Breast epithelium (tissue), 4 donors: Measurements from ENCODE around the gene TEX28. TPM values are rescaled to one million over a fixed set of nuclear protein-coding genes. Genes with fewer than 3 reads are reported as not detected.
"Not testable (repeated sequence)": the region's sequence is repeated elsewhere in the genome, so short reads cannot be mapped to it uniquely, and the experiment has no call there.

Experiments
- DNase-seq, 2 donors: peaks; one replicate each; pipeline ENCODE4 v3.0.0-alpha.2; 2019; ENCODE audit warnings: low spot score in 2 of 2
- H3K27ac ChIP-seq, 2 donors: fragments of 200-600 bp; sonication (generic) in 1 of 2; one replicate each; pipeline ENCODE4 v1.5.1; 2016 to 2019; ENCODE audit warnings: mild to moderate bottlenecking in 1 of 2
- H3K27me3 ChIP-seq, 2 donors: fragments of 200-600 bp; sonication (generic) in 1 of 2; one replicate each; pipeline versions ENCODE4 v1.5.1 to v1.6.0; 2017 to 2019; ENCODE audit warnings: control low read depth in 1 of 2, mild to moderate bottlenecking in 1 of 2
- H3K36me3 ChIP-seq: fragments of 200-600 bp; one replicate; pipeline ENCODE4 v1.5.1; 2019
- H3K4me1 ChIP-seq, 2 donors: fragments of 200-600 bp; sonication (generic); one replicate each; pipeline ENCODE4 v1.5.1; 2016 to 2019; ENCODE audit warnings: control low read depth in 1 of 2
- H3K4me3 ChIP-seq, 3 donors: fragments of 200-600 bp; sonication (generic); 1 replicate in 2 of 3; 2 replicates in 1 of 3; pipeline ENCODE4 v1.5.1; 2016 to 2019; ENCODE audit warnings: mild to moderate bottlenecking in 3 of 3, moderate library complexity in 2 of 3
- H3K9me3 ChIP-seq, 2 donors: fragments of 200-600 bp; sonication (generic) in 1 of 2; one replicate each; pipeline ENCODE4 v1.5.1; 2016 to 2019; ENCODE audit warnings: control low read depth in 1 of 2
- POLR2A ChIP-seq: fragments of 450-650 bp; IDR thresholded peaks from one replicate; pipeline ENCODE4 v1.6.1; 2016; ENCODE audit warnings: antibody characterized with exemption, mild to moderate bottlenecking, moderate library complexity
- POLR2AphosphoS5 ChIP-seq, 3 donors: sonication (generic); formaldehyde crosslinking; IDR thresholded peaks; one replicate each; pipeline ENCODE4 v1.6.1; 2017; ENCODE audit warnings: antibody characterized with exemption in 3 of 3
- intact Hi-C: fragments of 100-400 bp; cut with DNase I; formaldehyde crosslinking; loops from one replicate; pipeline ENCODE4 v1.15.1; 2023; ENCODE audit warnings: low total_unique reads
- total RNA-seq, 3 donors: library from RNA; depleted of rRNA; stranded (reverse); fragments of >200 nt; gene quantifications; one replicate each; pipeline ENCODE4 v1.1.0, GENCODE V29; 2016
- TF ChIP-seq, protein P1 (sequence below), 3 donors: fragments of 450-650 bp; IDR thresholded peaks; one replicate each; pipeline ENCODE4 v1.5.1; 2016 to 2017; ENCODE audit warnings: antibody characterized with exemption in 3 of 3, mild to moderate bottlenecking in 3 of 3, moderate library complexity in 3 of 3

TEX28 gene
- total RNA-seq, 3 donors from 2014 or later, result not detected

DNA sequence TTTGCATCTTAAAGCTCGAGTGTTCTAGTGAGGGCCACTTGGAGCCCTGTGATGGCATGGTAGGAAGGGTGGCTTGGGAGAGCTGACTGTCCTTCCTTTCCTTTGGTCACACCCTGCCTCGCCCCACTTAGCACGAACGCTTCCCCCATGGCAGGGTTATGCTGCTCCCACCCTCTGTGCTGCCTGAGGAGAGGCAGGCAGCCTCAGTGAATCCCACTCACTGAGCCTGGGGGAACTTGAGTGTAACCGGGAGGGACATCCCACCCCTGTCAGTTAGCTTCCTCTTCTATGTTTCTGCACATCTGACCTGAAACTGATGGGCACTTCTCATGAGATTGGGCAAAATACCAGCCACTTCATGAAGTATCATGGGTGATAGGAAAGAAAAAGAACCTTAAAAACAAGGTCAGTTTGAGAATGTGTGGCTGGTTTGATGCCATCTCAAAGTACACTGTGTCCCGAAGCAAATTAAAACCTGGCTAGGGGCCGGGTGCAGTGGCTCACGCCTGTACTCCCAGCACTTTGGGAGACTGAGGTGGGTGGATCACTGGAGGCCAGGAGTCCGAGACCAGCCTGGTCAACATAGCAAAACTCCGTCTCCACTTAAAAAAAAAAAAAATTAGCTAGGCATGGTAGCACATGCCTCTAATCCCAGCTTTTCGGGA, 10.7 kb upstream of the TEX28 start:
- Histone ChIP-seq H3K9me3 (no peaks in the 10 kb centered on the region), H3K4me3 (no peak overlapping the region), H3K27me3 (peaks cover 0 to 57% of the 10 kb centered on the region in 2 donors), H3K36me3 (no peaks in the 10 kb centered on the region), H3K27ac (no peak overlapping the region), H3K4me1 (no peaks in the 10 kb centered on the region)
- no peak for DNase-seq
- intact Hi-C loops, result no loop called here
- TF ChIP-seq POLR2A (no peak), POLR2AphosphoS5 (IDR thresholded peaks at IDR 0.05) (no peak)
- TF ChIP-seq, protein P1, sequence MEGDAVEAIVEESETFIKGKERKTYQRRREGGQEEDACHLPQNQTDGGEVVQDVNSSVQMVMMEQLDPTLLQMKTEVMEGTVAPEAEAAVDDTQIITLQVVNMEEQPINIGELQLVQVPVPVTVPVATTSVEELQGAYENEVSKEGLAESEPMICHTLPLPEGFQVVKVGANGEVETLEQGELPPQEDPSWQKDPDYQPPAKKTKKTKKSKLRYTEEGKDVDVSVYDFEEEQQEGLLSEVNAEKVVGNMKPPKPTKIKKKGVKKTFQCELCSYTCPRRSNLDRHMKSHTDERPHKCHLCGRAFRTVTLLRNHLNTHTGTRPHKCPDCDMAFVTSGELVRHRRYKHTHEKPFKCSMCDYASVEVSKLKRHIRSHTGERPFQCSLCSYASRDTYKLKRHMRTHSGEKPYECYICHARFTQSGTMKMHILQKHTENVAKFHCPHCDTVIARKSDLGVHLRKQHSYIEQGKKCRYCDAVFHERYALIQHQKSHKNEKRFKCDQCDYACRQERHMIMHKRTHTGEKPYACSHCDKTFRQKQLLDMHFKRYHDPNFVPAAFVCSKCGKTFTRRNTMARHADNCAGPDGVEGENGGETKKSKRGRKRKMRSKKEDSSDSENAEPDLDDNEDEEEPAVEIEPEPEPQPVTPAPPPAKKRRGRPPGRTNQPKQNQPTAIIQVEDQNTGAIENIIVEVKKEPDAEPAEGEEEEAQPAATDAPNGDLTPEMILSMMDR (IDR thresholded peaks at IDR 0.05), result no peak

DNA sequence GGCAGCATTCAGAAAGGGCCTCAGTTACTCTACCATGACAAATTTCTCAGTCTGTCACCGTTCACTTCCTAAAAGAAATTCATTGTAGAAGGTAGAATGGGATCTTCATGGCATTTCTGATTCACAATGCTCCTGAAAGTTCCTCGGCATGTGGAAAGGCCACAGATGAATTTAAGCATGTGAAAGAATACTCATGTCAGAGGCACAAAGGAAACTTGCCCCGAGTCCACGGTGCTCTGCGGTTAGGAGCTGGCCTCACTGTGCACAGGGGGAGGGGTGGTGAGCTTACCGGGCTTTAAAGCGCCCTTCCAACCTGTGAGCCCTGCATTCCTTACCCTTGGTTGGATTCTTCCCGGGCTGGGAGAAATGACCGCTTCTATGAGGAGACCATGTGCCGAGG, 9.9 kb upstream of the TEX28 start:
- intact Hi-C loops, result no loop called here
- H3K27me3 ChIP-seq, result peaks cover 0 to 64% of the 10 kb centered on the region in 2 donors
- H3K36me3 ChIP-seq, result no peaks in the 10 kb centered on the region
- no peak overlapping the region for H3K27ac ChIP-seq
- no peak for TF ChIP-seq POLR2A
- TF ChIP-seq, protein P1 (IDR thresholded peaks at IDR 0.05), result no peak
- TF ChIP-seq POLR2AphosphoS5 (IDR thresholded peaks at IDR 0.05), result no peak
- H3K9me3 ChIP-seq, result no peaks in the 10 kb centered on the region
- no peak overlapping the region for H3K4me3 ChIP-seq
- no peak for DNase-seq
- H3K4me1 ChIP-seq, result no peaks in the 10 kb centered on the region

DNA sequence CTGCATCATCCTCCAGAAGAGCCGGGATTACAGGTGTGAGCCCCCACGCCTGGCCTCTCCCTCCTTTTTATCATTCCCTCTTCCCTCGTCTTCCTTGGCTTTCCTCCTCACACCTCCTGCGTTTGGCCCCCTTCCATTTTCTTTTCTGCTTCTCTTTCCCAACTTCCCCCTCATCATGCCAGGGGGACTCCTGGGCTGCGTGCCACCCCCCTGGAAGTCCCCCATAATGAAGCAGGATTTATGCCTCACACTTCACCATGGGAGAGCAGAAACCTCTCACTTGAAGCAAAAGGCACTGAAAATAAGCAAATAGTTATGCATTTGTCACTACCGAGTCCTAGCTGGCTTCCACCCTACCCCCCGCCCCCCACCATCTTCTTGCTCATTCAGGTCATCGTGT, 8.6 kb upstream of the TEX28 start:
- Histone ChIP-seq H3K4me1 (no peaks in the 10 kb centered on the region), H3K27ac (no peak overlapping the region), H3K27me3 (peaks cover 0 to 53% of the 10 kb centered on the region in 2 donors), H3K36me3 (no peaks in the 10 kb centered on the region), H3K4me3 (no peak overlapping the region), H3K9me3 (no peaks in the 10 kb centered on the region)
- TF ChIP-seq, protein P1 (IDR thresholded peaks at IDR 0.05), result no peak
- TF ChIP-seq POLR2A, result no peak
- intact Hi-C loops, result no loop called here
- no peak for DNase-seq

DNA sequence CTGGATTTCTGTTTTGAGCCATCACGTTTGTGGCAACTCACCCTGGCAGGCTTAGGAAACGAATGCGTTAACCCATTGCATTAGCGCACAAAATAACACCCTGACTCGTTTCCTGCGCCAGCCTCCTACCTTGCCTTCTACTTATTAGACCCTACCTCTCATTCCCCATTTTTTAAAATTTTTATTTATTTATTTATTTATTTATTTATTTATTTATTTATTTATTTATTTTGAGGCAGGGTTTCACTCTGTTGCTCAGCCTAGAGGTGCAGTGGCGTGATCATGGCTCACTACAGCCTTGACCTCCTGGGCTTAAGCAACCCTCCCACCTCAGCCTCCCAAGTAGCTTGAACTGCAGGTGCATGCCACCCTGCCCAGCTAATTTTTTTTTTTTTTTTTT, 8.1 kb upstream of the TEX28 start:
- DNase-seq, H3K9me3 ChIP-seq, H3K4me3 ChIP-seq, H3K4me1 ChIP-seq, H3K36me3 ChIP-seq, intact Hi-C loops, H3K27ac ChIP-seq: not testable (repeated sequence)
- H3K27me3 ChIP-seq, result peaks cover 0 to 50% of the 10 kb centered on the region in 2 donors

DNA sequence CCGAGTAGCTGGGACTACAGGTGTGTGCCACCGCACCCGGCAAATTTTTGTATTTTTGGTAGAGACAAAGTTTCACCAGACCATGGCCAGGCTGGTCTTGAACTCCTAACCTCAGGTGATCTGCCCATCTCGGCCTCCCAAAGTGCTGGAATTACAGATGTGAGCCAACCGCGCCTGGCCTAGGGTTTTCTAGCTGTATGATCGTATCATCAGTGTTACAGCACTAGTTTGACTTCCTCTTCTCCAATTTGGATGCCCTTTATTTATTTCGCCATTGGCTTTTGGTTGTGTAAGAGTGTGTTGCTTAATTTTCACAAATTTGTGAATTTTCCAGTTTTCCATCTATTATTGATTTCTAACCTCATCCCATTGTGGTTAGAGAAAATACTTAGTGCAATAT, 5.9 kb upstream of the TEX28 start:
- Histone ChIP-seq H3K27me3 (peaks cover 0 to 32% of the 10 kb centered on the region in 2 donors), H3K27ac (no peak overlapping the region), H3K4me3 (no peak overlapping the region), H3K4me1 (no peaks in the 10 kb centered on the region), H3K9me3 (no peaks in the 10 kb centered on the region), H3K36me3 (no peaks in the 10 kb centered on the region)
- no peak for TF ChIP-seq POLR2AphosphoS5 (IDR thresholded peaks at IDR 0.05)
- TF ChIP-seq, protein P1 (IDR thresholded peaks at IDR 0.05), result no peak
- no peak for TF ChIP-seq POLR2A
- no peak for DNase-seq
- intact Hi-C loops, result no loop called here

DNA sequence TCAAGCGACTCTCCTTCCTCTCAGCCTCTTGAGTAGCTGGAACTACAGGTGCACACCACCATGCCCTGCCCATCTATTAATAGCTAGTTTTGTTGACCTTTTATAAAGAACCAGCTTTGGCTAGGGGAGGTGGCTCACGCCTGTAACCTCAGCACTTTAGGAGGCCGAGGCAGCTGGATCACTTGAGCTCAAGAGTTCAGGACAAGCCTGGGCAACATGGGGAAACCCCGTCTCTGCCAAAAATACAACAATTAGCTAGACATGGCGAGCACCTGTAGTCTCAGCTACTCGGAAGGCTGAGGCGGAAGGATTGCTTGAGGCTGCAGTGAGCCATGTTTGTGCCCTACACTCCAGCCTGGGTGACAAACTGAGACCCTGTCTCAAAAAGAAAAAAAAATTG, 3.4 kb upstream of the TEX28 start:
- intact Hi-C loops, result no loop called here
- Histone ChIP-seq H3K27me3 (peaks cover 0 to 10% of the 10 kb centered on the region in 2 donors), H3K4me1 (no peaks in the 10 kb centered on the region), H3K27ac (no peak overlapping the region), H3K4me3 (no peak overlapping the region), H3K36me3 (no peaks in the 10 kb centered on the region), H3K9me3 (no peaks in the 10 kb centered on the region)
- no peak for DNase-seq
- TF ChIP-seq POLR2AphosphoS5 (IDR thresholded peaks at IDR 0.05) (no peak), POLR2A (no peak)
- TF ChIP-seq, protein P1 (IDR thresholded peaks at IDR 0.05), result no peak
